ENCODE measurements around the gene ATOH8.

The ATOH8 gene

GRCh38 chr2:85795331-85796045, 41.7 kb downstream of the ATOH8 start:
- no peak for DNase-seq (ENCODE audit: low read depth, low spot score)

GRCh38 chr2:85796046-85796340, 42.2 kb downstream of the ATOH8 start:
- Histone ChIP-seq H3K9ac (ENCODE audit: insufficient read length) (no peak overlapping the region), H3K9me3 (ENCODE audit: low read depth, low read length) (no peaks in the 10 kb centered on the region), H3K27ac (no peak overlapping the region), H3K4me3 (no peak overlapping the region), H3K36me3 (ENCODE audit: insufficient read depth, low read length) (no peaks in the 10 kb centered on the region)
- no peak for DNase-seq (ENCODE audit: low read depth, low spot score)
- TF ChIP-seq POLR2AphosphoS5 (IDR thresholded peaks at IDR 0.05; ENCODE audit: borderline replicate concordance, low read depth, low read length) (no peak), FOXP2 (optimal IDR thresholded peaks at IDR 0.05; ENCODE audit: control extremely low read depth, extremely low read length, insufficient read depth) (no peak), EZH2 (IDR thresholded peaks at IDR 0.05) (no peak)

More at GRCh38 chr2:85795331-85796045, 41.7 kb downstream of the ATOH8 start:
- H3K9ac ChIP-seq (ENCODE audit: insufficient read length): no peak overlapping the region
- H3K9me3 ChIP-seq (ENCODE audit: low read depth, low read length): no peaks in the 10 kb centered on the region
- no peaks in the 10 kb centered on the region for H3K36me3 ChIP-seq (ENCODE audit: insufficient read depth, low read length)
- H3K4me3 ChIP-seq: no peak overlapping the region
- no peak for TF ChIP-seq FOXP2 (optimal IDR thresholded peaks at IDR 0.05; ENCODE audit: control extremely low read depth, extremely low read length, insufficient read depth)
- no peak for TF ChIP-seq POLR2AphosphoS5 (IDR thresholded peaks at IDR 0.05; ENCODE audit: borderline replicate concordance, low read depth, low read length)
- TF ChIP-seq EZH2 (IDR thresholded peaks at IDR 0.05): no peak
- H3K27ac ChIP-seq: no peak overlapping the region

GRCh38 chr2:85796341-85797262, 42.8 kb downstream of the ATOH8 start:
- DNase-seq (ENCODE audit: low read depth, low spot score): no peak
- no peak overlapping the region for H3K27ac ChIP-seq
- H3K36me3 ChIP-seq (ENCODE audit: insufficient read depth, low read length): no peaks in the 10 kb centered on the region
- H3K9me3 ChIP-seq (ENCODE audit: low read depth, low read length): no peaks in the 10 kb centered on the region
- TF ChIP-seq EZH2 (IDR thresholded peaks at IDR 0.05): no peak
- no peak for TF ChIP-seq POLR2AphosphoS5 (IDR thresholded peaks at IDR 0.05; ENCODE audit: borderline replicate concordance, low read depth, low read length)
- TF ChIP-seq FOXP2 (optimal IDR thresholded peaks at IDR 0.05; ENCODE audit: control extremely low read depth, extremely low read length, insufficient read depth): no peak
- H3K9ac ChIP-seq (ENCODE audit: insufficient read length): no peak overlapping the region
- H3K4me3 ChIP-seq: no peak overlapping the region

GRCh38 chr2:85797263-85797660, 43.5 kb downstream of the ATOH8 start:
- Histone ChIP-seq H3K36me3 (ENCODE audit: insufficient read depth, low read length) (no peaks in the 10 kb centered on the region), H3K9ac (ENCODE audit: insufficient read length) (no peak overlapping the region), H3K9me3 (ENCODE audit: low read depth, low read length) (no peaks in the 10 kb centered on the region), H3K4me3 (no peak overlapping the region), H3K27ac (no peak overlapping the region)
- DNase-seq (ENCODE audit: low read depth, low spot score): no peak
- TF ChIP-seq FOXP2 (optimal IDR thresholded peaks at IDR 0.05; ENCODE audit: control extremely low read depth, extremely low read length, insufficient read depth): no peak
- TF ChIP-seq POLR2AphosphoS5 (IDR thresholded peaks at IDR 0.05; ENCODE audit: borderline replicate concordance, low read depth, low read length): no peak
- TF ChIP-seq EZH2 (IDR thresholded peaks at IDR 0.05): no peak

- TF ChIP-seq FOXP2 (optimal IDR thresholded peaks at IDR 0.05; ENCODE audit: control extremely low read depth, extremely low read length, insufficient read depth) (no peak), EZH2 (IDR thresholded peaks at IDR 0.05) (no peak), POLR2AphosphoS5 (IDR thresholded peaks at IDR 0.05; ENCODE audit: borderline replicate concordance, low read depth, low read length) (no peak)
Measured at GRCh38 chr2:85797921-85798320, 44.1 kb downstream of the ATOH8 start.

GRCh38 chr2:85799215-85799956, 45.6 kb downstream of the ATOH8 start:
- no peak overlapping the region for H3K9ac ChIP-seq (ENCODE audit: insufficient read length)
- no peak for DNase-seq (ENCODE audit: low read depth, low spot score)
- no peak overlapping the region for H3K4me3 ChIP-seq
- H3K27ac ChIP-seq: no peak overlapping the region
- TF ChIP-seq EZH2 (IDR thresholded peaks at IDR 0.05) (no peak), POLR2AphosphoS5 (IDR thresholded peaks at IDR 0.05; ENCODE audit: borderline replicate concordance, low read depth, low read length) (no peak), FOXP2 (optimal IDR thresholded peaks at IDR 0.05; ENCODE audit: control extremely low read depth, extremely low read length, insufficient read depth) (no peak)
- H3K36me3 ChIP-seq (ENCODE audit: insufficient read depth, low read length): no peaks in the 10 kb centered on the region
- H3K9me3 ChIP-seq (ENCODE audit: low read depth, low read length): no peaks in the 10 kb centered on the region

More at GRCh38 chr2:85797921-85798320, 44.1 kb downstream of the ATOH8 start:
- Histone ChIP-seq H3K36me3 (ENCODE audit: insufficient read depth, low read length) (no peaks in the 10 kb centered on the region), H3K9me3 (ENCODE audit: low read depth, low read length) (no peaks in the 10 kb centered on the region), H3K27ac (no peak overlapping the region), H3K9ac (ENCODE audit: insufficient read length) (no peak overlapping the region), H3K4me3 (no peak overlapping the region)
- DNase-seq (ENCODE audit: low read depth, low spot score): no peak

- H3K4me3 ChIP-seq: no peak overlapping the region
- H3K9me3 ChIP-seq (ENCODE audit: low read depth, low read length): no peaks in the 10 kb centered on the region
- no peak for DNase-seq (ENCODE audit: low read depth, low spot score)
- H3K27ac ChIP-seq: no peak overlapping the region
- H3K36me3 ChIP-seq (ENCODE audit: insufficient read depth, low read length): no peaks in the 10 kb centered on the region
- no peak overlapping the region for H3K9ac ChIP-seq (ENCODE audit: insufficient read length)
- no peak for TF ChIP-seq POLR2AphosphoS5 (IDR thresholded peaks at IDR 0.05; ENCODE audit: borderline replicate concordance, low read depth, low read length)
Measured at GRCh38 chr2:85800586-85800985, 46.8 kb downstream of the ATOH8 start.

GRCh38 chr2:85801871-85802270, 48.1 kb downstream of the ATOH8 start:
- no peak for DNase-seq (ENCODE audit: low read depth, low spot score)
- Histone ChIP-seq H3K9me3 (ENCODE audit: low read depth, low read length) (no peaks in the 10 kb centered on the region), H3K4me3 (no peak overlapping the region), H3K9ac (ENCODE audit: insufficient read length) (no peak overlapping the region), H3K36me3 (ENCODE audit: insufficient read depth, low read length) (no peaks in the 10 kb centered on the region), H3K27ac (no peak overlapping the region)
- TF ChIP-seq FOXP2 (optimal IDR thresholded peaks at IDR 0.05; ENCODE audit: control extremely low read depth, extremely low read length, insufficient read depth): no peak
- TF ChIP-seq POLR2AphosphoS5 (IDR thresholded peaks at IDR 0.05; ENCODE audit: borderline replicate concordance, low read depth, low read length): no peak
- no peak for TF ChIP-seq EZH2 (IDR thresholded peaks at IDR 0.05)

Data from SK-N-MC (cell line).